ENCODE data around the gene SATB2.

SATB2 gene

DNA sequence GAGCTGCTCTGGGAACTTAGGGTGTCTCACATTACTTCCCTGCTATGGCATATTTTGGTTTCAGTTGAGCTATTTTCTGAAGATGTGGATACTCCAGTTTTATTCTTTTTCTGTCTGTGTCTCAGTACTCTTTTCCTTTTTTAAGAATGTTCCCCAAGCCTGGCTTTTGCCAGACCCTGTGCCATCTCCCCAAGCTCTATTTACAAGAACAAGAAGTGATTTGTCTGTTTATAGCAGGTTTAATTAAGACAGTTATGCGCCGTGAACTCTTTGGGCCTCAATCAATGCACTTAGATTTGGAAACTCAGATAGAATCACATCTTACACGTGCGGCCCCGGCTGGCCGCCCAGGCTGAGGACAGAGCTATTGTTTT lies 8.9 kb upstream of the SATB2 start:
- no peak for FAIRE-seq

DNA sequence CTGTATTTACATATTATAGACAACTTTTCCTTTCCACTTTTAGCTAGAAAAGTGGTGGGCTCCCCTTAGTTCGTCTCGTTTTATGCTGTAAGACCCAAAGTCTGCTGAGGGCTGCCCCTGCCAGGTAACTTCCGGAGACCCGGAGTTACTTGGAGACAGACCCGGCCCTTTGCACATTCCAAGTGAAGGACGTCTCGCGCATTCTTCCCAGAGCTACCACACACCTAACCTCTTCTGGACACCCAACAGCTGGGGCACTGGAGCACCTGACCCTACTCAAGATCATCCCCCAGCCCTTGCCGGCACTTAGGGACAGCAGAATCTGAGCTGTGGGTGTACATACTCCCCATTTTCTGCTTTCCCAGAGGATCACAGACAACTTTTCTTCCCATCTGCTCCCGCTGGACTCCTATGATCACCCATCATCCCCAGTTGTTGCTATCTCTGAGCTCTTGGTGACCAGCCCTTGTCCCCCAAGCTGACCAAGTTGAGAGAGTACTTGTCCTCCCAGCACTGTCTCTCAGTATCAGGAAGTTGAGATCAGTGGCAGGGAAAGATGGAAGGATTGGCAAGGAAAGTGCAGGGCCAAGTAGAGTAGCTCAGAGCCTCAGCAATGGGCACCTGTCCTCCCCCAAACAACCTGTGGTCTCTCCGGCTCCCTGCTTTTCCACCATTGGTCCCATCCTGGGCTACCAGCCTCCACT lies 8.4 kb upstream of the SATB2 start:
- no peak for DNase-seq (ENCODE audit: extremely low spot score, insufficient read length, low read depth)

More for the DNA sequence above, 8.9 kb upstream of the SATB2 start:
- DNase-seq (ENCODE audit: extremely low spot score, insufficient read length, low read depth): no peak

DNA sequence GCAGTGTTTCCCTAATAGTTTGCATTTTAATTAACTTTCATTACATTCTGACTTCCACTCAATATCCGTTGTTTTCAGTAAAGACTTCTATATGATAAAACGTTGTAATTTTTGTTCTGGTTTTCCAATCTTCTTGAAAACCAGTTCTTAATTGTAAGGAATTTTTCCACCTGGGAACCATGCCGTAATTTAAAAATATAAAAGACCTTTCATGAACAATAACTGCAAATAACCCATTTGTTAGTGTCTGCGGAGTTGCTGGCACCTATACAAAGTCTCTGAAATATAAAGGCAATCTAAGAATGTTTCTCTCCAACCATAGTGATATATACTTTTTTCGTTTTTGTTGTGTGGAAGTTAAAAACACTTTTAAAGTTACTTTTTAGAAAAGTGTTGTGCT lies 7.7 kb upstream of the SATB2 start:
- DNase-seq (ENCODE audit: extremely low spot score, insufficient read length, low read depth): no peak
- no peak for FAIRE-seq

More for the DNA sequence above, 8.4 kb upstream of the SATB2 start:
- no peak for FAIRE-seq

DNA sequence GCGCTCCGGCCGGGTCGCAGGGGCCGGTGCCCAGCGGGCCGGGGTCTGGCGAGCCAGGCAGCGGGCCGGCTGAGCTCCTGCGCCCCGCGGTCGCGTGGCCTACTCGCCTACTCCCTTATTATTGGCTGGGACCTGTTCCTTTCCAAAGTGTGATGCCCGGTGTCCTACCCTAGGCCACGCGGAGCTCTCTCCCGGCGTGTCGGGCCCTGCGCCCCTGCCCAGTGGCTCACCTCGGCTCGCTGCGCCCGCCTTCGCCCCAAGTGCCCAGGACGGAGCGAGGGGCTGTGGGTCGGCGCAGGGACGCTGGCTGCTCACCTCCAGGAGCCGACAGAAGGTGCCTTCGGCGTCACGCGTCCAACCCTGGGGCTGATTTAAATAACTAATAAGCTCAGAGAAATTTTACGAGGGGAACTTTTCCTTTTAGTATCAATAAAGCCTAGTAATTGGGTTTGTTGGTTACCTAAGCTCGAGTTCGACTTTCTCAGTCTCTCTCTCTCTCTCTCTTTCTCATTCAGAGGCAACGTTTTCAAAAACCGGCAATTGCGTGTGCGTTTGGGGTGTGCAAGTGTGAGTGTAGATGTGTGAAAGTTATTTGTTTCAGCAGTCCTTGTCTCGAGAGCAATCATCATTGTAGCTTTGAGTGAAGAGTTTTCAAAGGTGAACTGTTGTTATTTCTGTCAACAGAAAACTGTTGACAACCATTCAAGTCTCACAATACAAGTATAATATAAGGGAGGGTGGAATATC lies 7.0 kb upstream of the SATB2 start:
- no peak for FAIRE-seq
- DNase-seq (ENCODE audit: extremely low spot score, insufficient read length, low read depth): no peak

DNA sequence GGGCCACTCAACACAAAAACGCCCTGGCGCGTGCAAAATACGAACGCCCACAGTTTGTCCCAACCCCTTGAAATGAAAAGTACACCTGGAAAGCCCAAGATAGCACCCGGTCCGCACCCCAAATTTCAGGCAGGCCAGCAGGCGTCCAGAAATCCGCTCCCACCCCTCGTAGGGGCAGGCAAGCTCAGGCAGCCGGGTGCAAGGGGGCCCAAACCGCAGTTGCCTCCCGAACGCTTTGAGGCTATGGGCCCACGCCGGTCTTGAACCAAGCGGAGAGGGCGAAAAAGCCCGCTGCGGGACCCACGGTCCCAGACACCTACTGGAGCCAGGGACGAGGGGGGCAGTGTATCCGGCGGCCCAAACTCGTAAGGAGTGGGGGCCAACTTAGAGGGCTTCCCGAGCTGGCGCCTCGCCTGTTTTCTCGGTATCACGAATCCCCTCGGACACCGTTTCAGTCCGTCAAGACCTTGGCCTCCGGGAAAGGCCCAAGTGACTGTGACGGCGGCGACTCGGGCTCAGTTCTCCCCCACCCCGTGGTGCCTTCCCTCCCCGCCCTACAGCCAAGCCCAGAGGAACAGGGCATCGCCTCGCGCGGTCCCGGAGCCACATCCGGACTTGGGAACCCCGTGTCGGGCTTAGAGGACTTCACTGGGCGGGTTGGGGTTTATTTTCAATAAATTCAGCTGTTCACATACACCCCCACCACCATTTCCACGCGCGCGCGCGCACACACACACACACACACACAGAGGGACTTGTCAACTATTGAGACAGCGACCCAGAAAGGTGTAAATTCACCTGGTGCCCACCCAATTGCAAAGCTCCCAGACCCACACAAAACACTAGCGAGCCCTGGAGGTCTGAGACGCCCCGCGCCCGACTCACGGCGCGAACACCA lies 6.2 kb upstream of the SATB2 start:
- no peak for FAIRE-seq

DNA sequence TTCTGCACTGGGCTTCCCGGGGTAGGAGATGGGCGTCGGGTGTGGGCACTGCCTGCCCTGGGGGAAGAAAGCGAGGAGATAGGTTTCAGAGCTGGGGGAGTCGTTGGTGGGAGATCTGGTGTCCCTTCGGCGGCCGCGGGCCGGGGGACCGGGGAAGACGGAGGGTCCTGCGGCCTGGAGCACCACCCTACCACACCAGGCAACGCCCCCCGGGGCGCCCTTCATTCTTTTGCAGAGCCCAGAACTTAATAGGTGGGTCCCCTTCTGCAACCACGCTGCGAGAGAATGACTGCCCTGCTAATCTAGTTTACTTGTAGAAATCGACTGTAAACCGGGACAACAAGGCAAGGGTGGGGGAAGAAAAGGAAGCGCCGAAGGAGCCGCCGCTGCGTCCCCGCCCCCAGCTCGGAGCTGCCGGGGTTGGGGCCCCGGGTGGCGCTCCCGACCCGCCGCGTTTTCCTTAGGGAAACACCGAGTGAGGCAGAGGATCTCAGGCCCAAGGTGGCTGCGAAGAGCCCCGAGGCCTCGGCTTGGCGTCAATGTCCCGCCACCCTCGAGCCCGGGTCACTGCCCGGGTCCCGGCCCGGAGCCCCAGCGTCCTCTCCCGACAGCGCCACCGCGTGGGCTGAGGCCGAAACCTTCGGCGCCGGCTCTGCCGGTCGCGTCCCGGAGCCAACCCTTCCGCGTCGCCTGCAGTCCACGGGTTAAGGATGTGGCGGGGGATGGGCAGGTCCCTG lies 5.4 kb upstream of the SATB2 start:
- FAIRE-seq (no peak), DNase-seq (ENCODE audit: extremely low spot score, insufficient read length, low read depth) (no peak)

More for the DNA sequence above, 6.2 kb upstream of the SATB2 start:
- no peak for DNase-seq (ENCODE audit: extremely low spot score, insufficient read length, low read depth)

DNA sequence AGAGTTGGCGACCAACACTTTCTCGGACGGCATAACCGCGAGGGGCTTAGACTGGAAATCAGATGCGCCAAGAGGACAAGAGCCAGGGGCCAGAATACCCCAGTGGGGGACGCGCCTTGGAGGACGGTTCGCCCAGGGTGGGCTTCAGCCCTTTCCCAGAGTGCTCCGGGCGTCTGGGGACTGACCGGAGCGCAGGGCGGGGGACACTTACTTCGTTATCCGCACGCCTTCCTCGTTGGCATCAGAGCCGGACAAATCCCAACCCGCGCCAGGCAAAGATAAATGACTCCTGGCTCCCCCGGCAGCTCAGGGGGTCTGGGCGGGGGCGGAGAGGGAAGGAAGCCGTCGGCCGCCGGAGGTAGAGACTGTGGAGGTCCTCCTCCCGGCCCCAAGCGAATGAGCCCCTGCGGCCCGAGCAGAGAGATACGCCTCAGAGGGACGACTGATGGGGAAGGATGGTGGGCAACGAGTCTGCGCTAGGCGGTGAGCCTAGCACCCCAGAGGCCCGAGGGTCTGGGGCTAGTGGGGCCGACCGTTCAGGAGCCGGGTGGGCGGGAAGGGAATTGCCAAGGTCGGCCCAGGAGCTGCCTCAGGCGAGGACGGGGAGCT lies 4.7 kb upstream of the SATB2 start:
- no peak for DNase-seq (ENCODE audit: extremely low spot score, insufficient read length, low read depth)
- FAIRE-seq: no peak

DNA sequence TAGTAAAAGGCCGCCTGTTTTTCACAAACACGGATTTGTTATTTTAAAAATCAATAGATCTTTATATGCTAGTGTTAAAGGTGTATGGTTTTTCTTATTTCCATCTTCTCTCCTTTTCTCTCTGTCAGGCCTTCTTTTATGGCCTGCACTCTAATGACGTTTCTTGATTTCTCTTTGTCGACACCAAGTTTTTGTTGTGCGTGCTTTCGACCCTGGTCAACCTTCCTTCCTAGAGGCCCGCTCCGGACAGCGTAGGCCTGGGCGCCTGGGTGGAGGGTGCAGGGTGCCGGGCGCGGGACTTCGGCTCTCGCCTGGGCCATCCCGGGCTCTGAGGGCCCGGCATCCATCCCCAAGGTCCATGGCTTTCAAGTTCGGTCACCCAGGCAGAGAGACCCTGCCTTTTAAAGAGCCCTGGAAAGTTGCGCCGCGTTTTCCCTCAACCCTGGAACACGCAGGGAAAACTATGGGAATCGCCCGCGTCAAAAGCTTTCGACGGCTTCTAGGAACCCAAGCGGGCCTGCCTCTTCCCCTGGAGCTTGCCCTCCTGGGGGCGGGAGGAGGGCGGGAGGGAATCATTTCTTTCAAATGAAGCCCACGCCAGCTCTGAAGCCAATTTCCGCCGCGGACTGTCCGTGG lies 4.1 kb upstream of the SATB2 start:
- no peak for DNase-seq (ENCODE audit: extremely low spot score, insufficient read length, low read depth)
- FAIRE-seq: no peak

DNA sequence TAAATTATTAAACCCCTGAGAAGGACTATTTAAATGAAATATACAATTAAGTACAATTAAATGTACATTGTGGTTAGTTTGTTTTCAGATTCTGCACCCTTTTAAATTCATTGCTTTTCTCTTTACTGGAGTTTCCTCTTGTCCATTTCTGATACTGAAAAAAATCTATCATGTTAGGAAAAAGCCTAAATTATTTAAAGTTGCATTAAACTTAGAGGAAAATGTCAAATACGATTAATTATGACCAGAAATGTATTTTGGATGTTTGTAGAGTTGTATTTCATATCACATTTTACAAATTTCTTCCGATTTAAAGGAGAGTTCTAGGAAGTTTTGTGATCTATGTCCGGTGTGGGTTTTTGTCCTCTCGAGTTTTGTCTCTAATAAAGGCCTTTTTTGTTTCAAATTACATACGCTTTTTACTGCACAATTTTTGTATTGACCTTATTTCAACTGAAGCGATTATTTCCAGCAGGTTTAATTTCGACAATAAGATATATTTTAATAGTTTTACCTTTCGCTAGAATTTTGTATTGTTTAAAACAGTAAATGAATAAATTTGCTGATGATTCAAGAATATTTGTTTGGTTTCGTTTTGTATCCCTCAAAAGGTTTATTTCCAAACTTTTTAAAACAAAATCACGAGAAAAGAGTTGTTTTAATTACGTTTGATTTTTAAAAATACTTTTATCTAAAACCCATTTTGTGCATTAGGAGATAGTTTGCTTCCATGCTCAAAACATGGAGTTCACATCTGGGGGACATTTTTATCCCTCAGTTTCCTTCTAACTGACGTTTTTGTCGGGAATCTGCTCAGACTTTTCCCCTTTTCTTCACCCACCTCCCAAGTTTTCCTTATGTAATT lies 3.3 kb upstream of the SATB2 start:
- FAIRE-seq (no peak), DNase-seq (ENCODE audit: extremely low spot score, insufficient read length, low read depth) (no peak)

DNA sequence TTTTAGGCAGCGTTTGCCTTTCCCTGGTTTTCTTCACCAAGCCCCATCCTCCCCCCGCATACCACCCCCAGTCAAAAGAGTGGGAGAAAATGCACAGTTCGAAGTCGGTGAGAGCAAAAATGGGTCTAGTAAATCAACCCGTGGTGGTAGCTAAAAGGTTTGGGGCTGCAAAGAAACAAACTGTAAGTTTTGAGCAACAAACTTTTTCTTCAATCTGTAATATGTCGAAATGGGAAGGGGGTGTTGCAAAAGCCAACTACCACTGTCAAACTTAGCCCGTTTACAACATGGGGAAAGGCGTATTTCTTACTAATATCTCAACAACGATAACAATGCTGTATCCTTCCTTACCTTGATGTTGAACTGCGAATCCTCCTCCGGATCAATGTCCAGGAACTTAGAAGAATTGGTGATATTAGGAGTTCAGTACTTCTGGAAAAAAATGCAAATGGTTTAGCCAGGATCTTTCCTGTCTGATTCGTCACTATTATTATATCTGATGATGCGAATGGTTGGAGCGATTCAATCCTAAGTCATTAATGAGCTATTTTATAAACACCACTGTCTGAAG lies 2.4 kb upstream of the SATB2 start:
- DNase-seq (ENCODE audit: extremely low spot score, insufficient read length, low read depth): no peak

DNA sequence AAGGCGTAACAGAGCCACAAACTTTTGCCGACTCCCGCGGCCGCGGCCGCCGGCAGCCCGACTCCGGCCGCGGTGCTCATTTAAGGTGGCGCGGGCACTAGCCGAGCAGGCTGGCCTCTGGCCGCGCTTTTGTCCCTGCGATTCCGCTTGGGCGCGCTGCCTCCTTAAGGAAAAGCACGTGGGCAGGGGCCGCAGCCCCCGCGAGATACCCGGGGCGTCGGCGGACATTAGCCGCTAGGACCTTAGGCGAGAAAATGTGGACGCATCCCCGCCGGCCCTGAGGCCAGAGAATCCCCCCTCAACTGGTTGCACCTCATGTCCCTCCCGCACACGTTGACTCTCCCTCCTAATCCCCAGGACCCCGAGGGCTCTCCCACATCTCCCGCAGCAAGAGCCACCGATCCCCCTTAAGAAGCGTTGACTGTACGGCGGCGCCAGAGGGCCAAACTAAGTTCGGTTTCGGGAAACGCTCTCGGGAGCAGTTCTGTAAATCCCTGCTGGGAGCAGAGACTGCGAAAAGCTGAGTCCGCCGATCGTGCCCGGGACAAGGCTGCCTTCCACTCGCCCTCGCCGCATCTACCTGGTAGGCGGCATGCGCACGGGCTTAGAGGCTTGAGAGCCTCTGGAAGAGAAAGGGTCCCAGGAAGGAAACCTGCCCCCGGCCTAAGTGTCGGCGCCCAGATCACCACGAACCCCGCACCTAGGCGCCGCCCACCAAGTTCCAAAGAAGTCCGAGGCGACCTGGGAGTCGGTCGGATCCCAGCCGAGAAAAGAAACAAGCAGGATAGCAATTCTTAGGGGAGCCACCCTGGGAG lies 1.8 kb upstream of the SATB2 start:
- peak; percentile 60 for FAIRE-seq
- peak; percentile 48 for DNase-seq (ENCODE audit: extremely low spot score, insufficient read length, low read depth)

More for the DNA sequence above, 2.4 kb upstream of the SATB2 start:
- no peak for FAIRE-seq

DNA sequence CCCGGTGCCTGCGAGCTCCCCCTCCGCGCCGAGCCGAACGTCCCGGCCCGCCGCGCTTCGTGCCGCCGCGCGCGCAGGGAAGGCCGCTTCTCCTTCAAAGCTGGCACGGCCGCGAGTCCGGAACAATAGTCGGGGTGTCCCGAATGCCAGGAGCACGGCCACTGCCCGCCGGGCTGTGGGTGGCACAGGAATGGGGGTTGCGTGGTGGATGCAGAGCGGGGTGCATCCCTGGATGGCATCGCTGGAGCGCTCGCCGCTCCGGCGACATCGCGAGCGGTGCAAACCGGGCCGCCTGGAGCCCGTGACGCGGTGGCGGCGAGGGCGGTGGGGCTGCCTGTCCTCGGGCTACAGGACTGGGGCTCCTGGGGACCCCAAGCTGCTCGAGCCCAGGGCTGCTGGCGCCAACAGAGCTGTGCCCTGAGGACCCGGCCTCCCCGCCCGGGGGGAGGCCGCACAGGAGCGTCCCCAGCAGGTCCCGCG lies 1.1 kb upstream of the SATB2 start:
- no peak for FAIRE-seq
- no peak for DNase-seq (ENCODE audit: extremely low spot score, insufficient read length, low read depth)

DNA sequence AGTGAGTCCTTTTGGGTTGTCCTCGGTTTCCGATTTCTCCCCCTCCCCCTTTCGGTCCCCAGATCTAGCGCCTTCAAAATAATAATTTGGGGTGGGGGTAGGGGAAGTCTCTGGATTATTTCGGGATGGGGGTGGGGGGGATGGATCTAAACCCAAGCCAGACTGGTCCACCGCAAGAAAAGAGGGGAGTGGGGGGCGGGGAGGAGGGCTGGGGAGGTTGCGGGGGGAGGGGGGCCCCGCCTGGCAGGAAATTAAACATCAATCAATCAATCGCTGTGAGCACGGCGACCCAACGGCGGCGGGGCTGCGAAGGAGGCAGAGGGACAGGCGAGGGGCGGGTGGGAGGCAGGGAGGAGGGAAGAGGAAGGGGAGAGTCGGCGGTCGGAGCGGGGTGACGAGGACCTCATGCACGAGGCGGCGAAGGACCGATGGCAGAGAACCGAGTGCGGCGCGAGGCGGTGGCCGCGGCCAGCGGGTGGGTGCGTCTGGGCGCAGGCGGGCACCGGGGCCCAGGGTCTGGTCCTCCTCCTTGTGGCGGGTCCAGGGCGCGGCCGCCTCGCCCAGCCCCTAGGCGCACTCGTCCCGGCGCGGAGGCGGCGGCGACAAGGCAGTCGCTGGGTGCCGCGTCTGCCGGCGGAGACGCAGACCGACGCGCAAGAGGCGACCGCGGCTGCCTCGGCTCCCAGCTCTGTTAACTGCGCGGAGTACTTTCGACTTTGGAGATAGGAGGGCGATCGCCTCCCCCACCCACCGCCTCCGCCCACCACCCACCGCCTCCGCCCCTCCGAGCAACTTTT lies 468 bp upstream of the SATB2 start:
- no peak for DNase-seq (ENCODE audit: extremely low spot score, insufficient read length, low read depth)
- no peak for FAIRE-seq

DNA sequence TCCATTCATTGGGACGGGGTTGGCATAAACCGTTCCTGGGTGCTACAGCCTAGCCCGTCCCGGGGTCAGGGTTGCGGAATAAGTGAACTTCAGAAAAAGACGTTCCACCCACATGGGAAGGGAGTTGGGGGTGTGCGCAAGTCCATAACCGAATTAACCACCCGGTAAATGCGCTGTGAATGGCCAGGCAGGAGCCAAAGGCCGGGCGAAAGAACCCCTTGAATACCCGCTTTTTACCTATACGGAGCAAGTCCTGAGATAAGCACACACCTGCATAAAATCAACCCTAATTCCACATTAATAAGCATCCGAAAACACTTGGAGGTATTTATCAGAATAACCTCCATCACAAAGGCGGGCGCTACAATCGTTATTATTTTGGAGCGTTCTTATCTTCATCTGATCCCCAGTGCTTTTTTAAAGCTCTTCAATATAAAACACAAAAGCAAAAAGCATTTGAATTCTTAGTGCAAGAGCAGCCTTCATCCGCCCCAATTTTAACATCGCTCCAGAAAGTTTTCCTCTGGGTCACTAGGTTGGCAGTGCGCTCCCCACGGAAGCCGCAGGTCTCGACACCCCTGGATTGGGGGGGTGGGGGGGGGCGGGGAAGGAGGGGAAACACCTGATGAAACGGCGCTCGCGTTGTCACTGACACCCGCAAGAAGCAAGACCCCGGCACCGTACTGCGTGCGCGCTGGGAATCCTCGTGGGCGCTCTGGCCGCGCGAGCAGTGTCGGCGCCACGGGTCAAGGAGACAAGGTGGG lies 1.2 kb downstream of the SATB2 start:
- no peak for FAIRE-seq
- DNase-seq (ENCODE audit: extremely low spot score, insufficient read length, low read depth): no peak

DNA sequence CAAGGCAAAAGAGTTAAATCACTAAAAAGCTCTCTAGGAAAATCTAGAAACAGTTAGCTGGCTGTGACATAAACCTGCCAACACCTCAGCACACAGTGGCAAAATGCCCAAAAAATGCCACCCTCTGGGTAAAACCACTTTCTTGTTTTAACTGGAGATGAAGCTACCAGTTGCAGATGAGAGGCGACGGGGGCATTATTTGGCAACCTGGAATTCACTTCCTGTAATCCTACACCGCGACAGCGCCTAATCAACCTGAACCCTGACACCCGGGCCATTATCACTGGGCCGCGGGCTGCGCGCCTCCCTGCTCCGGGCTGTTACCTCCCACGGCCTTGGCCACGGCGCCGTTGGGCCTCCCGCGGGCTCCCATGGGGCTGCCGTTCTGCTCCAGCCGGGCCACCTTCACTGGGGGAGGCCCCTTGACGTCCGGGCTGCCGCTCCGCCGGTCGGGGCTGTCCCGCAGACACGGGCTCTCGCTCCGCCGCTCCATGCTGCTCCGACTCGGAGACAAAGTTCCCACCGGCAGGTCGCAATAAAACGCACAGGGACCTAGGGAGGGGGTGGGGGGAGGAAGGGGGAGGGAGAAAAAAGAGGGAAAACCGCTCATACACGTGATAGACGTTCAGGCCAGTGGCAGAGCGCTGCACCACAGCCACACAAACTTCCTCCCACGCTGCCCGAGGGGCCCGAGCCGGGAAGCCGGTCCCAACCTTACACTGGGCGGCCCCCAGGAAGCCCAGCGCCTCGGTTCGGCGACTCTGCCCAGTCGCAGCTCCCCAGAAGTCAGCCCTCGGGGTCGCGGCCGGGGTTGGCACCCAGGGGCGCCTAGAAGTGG lies 2.0 kb downstream of the SATB2 start:
- DNase-seq (ENCODE audit: extremely low spot score, insufficient read length, low read depth) (no peak), FAIRE-seq (no peak)

All from GM18507 (cell line).